ENCODE results near the gene MEMO1.

DNA sequence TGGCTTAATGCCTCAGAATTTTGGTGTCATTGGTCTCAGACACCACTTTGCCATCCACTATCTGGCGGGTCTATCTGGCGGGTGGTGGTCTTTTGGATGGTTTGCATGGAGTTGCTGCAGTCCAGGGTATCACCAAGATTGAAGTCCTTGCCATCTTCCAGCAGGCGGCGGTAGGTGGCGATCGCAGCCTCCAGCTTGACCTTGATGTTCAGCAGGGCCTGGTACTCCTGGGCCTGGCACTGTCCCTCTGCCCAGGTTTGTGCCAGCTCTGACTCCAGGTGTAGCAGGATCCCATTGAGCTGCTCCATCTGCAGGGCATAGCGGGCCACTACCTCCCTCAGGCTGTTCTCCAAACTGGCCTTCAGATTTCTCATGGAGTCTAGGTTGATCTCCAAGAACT, 188.2 kb downstream of the MEMO1 start:
- TF ChIP-seq, protein P1, sequence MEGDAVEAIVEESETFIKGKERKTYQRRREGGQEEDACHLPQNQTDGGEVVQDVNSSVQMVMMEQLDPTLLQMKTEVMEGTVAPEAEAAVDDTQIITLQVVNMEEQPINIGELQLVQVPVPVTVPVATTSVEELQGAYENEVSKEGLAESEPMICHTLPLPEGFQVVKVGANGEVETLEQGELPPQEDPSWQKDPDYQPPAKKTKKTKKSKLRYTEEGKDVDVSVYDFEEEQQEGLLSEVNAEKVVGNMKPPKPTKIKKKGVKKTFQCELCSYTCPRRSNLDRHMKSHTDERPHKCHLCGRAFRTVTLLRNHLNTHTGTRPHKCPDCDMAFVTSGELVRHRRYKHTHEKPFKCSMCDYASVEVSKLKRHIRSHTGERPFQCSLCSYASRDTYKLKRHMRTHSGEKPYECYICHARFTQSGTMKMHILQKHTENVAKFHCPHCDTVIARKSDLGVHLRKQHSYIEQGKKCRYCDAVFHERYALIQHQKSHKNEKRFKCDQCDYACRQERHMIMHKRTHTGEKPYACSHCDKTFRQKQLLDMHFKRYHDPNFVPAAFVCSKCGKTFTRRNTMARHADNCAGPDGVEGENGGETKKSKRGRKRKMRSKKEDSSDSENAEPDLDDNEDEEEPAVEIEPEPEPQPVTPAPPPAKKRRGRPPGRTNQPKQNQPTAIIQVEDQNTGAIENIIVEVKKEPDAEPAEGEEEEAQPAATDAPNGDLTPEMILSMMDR (conservative IDR thresholded peaks at IDR 0.05) = peak; percentile 65
- TF ChIP-seq ZFX (IDR thresholded peaks at IDR 0.05) = no peak
